ENCODE data around the gene PIP5KL1.
"Not testable (repeated sequence)": the region's sequence is repeated elsewhere in the genome, so short reads cannot be mapped to it uniquely, and the experiment has no call there.

PIP5KL1 gene

GRCh38 chr9:127885508-127886281 lies 44.9 kb downstream of the PIP5KL1 start:
- no peak for DNase-seq

GRCh38 chr9:127884976-127885490 lies 45.5 kb downstream of the PIP5KL1 start:
- DNase-seq = no peak

DNA sequence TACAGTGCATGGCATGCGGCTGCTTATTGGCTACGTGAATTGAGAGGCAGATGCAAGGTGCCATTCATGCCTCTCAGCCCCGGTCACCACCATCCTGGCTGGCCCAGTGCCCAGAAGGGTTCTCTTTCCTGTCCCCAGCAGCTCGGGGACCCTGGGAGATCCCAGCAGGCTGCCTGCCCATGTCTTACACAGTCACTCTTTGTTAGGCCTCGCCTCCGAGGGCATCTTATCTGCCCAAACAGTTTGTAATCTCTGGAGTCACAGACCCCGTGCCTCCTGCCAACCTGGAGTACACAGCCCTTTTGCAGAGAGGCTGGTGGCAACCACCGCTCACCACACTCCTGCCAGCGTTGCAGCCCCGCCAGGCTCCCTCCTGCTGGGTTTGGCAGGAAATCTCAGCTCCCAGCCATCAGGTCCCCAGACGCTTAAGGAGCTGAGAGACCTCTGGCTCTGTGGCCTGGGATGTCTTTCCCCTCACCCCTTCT lies 46.1 kb downstream of the PIP5KL1 start:
- DNase-seq = no peak

DNA sequence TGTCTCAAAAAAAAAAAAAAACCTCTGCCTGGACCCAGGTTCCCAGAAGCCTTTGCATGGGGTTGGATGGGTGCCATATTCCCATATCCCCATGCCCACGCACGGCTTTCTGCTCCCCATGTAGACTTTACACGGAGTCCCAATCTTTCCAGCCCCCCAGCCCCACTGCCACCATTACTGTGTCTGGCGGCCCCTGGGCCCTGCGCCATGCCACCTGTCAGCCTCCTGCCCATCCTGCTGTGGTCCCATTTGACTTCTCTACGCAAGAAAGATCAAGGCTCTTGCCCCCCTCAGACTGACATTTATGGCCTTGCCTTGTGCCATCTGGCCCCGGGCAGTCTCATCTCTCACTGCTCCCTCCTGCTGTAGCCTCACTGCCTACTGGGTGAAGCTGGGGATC lies 46.6 kb downstream of the PIP5KL1 start:
- no peak for DNase-seq

- not testable (repeated sequence) for DNase-seq
These were observed 48.9 kb downstream of the PIP5KL1 start for GRCh38 chr9:127881715-127882114.

- no peak for DNase-seq
These were observed 50.4 kb downstream of the PIP5KL1 start for GRCh38 chr9:127880143-127880542.

GRCh38 chr9:127878652-127879390 lies 51.8 kb downstream of the PIP5KL1 start:
- DNase-seq = no peak

GRCh38 chr9:127878001-127878651 lies 52.5 kb downstream of the PIP5KL1 start:
- no peak for DNase-seq

GRCh38 chr9:127877566-127877998 lies 53.0 kb downstream of the PIP5KL1 start, which contains the start of gene AK1:
AK1 (minus strand) TSS chr9:127877675; CDS start chr9:127874617, 3,058 bp downstream.
- no peak for DNase-seq

DNA sequence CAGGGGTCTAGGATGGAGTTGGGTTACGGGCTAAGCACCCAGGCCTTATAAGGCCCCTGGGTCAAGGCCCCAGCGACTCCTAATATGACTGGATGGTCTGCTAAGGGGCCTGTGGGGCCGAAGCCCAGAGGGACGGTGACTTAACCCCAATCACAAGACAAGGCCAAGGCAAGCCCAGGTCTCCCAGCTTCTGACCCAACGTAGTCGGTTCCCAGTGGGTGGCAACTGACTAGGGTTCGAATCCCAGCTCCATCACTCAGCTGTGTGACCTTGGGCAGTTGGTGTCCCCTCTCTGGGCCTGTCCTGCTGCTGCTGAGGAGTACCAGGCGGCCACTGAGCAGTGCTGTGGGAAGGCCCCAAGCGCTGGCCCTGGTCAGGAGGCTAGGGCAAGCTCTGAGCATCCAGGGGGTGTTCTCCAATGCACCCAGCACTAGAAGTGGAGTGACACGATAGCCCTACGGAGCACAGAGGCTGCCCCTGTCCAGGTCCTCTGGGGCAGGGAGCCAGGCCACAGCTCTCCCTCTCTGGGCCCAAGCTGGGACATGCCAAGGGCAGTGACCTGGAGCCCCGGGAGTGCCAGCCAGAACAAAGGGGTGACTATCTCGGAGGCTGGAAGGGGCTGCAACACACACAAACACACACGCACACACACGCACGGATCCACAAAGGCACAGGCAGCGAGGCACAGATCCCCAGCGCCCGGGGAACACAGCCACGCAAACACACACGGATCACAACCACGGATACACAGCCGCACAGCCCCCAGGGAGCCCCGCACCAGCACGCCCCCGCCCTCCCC lies 53.6 kb downstream of the PIP5KL1 start:
- no peak for DNase-seq

GRCh38 chr9:127876026-127876763 lies 54.4 kb downstream of the PIP5KL1 start:
- no peak for DNase-seq

GRCh38 chr9:127875306-127875966 lies 55.1 kb downstream of the PIP5KL1 start:
- DNase-seq = no peak

GRCh38 chr9:127874301-127875221 lies 56.0 kb downstream of the PIP5KL1 start:
- no peak for DNase-seq

GRCh38 chr9:127873886-127874285 lies 56.7 kb downstream of the PIP5KL1 start:
- DNase-seq = no peak

DNA sequence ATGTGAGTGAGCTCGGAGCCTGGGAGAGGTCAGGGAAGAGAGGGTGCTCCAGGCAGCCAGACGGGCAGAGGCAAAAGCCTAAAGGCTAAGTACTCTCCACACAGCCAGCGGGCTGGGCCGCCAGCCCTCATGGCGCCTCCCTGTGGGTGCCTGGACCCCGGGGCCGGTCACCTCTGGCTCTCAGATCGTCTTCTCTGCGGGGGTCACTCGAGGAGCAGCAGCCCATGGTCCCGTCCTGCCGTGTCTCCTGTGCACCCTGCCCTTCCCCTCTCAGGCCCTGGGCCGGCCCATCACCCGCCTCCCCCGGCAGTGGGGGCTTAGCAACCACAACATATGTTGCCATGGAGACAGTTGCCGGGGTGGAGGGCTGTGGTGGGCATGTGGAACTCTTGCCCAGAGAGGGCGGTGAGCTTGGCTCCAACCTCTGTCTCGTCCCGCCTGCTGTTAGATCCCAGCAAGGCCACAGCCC lies 57.3 kb downstream of the PIP5KL1 start:
- DNase-seq = no peak

DNA sequence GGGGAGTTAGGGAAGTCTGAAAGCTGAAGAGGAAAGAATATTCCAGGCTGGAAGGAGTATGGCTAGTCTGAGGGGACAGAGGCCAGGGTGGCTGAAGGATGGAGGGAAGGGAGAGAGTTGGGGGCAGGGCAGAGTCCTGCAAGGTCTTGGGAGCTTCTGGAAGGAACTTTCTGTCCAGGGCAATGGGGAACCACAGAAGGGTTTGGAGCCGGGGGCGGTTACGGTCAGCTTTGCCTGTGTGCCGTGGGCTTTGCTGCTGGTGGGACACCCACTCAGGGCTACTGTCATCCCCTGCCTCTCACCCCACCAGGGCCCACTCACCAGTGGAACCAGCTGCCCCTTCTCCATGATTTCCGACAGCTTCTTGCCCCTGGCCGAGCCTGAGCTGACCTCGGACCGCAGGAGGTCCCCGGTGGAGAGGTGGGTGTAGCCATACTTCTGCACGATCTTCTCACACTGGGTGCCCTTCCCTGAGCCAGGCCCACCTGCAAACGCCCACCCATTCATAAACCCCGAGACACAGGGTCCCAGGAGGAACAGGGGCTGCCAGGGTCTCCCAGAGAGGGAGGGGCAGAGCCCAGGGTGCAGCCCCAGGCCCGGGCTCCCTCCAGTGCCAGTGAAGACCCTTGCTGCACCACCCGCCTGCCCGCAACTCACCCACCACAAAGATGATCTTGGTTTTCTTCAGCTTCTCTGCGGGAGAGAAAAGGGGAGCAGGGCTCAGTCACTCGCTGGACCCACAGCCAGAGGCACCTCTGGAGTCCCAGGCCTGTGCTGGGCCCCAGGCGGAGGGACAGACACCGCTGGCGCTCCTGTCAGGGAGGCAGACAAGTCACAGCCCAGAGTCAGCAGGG lies 58.0 kb downstream of the PIP5KL1 start:
- no peak for DNase-seq

DNA sequence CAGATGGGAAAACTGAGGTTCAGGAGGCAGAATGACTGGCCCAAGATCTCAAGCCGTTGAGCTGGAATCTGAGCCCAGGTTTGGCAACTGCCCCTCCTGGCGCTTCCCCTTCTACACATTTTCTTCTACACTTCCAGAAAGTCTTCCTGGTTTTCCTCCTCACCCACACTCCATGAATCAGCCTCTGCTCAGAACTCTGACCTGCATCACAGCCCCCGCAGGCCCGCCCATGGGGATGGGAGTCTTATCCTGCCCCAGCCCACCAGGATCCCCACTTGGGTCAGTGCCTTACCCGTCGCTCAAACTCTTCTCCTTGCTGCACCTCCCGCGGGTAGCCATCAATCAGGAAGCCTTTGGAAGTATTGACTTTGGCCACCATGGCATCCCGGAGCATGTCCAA lies 59.0 kb downstream of the PIP5KL1 start:
- no peak for DNase-seq

DNA sequence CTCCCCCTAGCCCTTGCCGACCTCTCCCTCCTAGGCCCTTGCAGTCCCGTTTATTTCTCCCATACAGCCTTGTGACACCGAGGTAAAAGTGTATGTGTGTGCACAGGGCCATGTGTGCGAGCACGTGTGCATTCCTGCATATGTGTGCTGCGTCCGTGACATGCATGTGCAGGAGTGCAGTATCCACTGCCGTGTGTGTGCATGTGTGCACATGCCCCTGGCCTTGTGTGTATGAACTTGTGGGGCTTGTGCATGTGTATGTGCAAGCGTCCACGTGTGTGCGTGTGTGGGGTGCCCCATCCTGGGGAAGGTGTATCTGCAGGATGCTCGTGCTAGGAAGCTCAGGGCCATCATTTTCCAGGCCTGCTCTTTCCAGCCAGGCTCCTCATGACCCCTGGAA lies 59.7 kb downstream of the PIP5KL1 start:
- no peak for DNase-seq
